Liver (tissue), 9 donors: ENCODE results near the gene TEX29. TPM values are rescaled to one million over a fixed set of nuclear protein-coding genes. Genes with fewer than 3 reads are reported as not detected.

Source experiments
- DNase-seq: peaks from one replicate; pipeline ENCODE4 v3.0.0-alpha.2; 2017; ENCODE audit warnings: low spot score
- H3K27ac ChIP-seq, 2 donors: one replicate each; pipeline ENCODE4 v1.7.0; 2013; ENCODE audit warnings: inconsistent platforms in 2 of 2, low read length in 2 of 2, control low read depth in 1 of 2, low read depth in 1 of 2, mild to moderate bottlenecking in 1 of 2
- H3K27me3 ChIP-seq, 4 donors: one replicate each; pipeline versions ENCODE4 v1.6.1 to v1.7.0; 2013; ENCODE audit warnings: low read length in 3 of 4, inconsistent platforms in 1 of 4, mild to moderate bottlenecking in 1 of 4, moderate library complexity in 1 of 4; ENCODE audit not compliant: control insufficient read depth in 4 of 4, insufficient read depth in 4 of 4
- H3K36me3 ChIP-seq, 4 donors: one replicate each; pipeline versions ENCODE4 v1.6.1 to v1.7.0; 2013; ENCODE audit warnings: low read length in 3 of 4, mild to moderate bottlenecking in 3 of 4, low read depth in 1 of 4, moderate library complexity in 1 of 4; ENCODE audit not compliant: control insufficient read depth in 4 of 4, insufficient read depth in 3 of 4
- H3K4me1 ChIP-seq, 4 donors: one replicate each; pipeline versions ENCODE4 v1.6.1 to v1.7.0; 2013; ENCODE audit warnings: low read length in 3 of 4, mild to moderate bottlenecking in 3 of 4, moderate library complexity in 1 of 4; ENCODE audit not compliant: control insufficient read depth in 4 of 4, insufficient read depth in 4 of 4
- H3K4me3 ChIP-seq, 3 donors: one replicate each; pipeline versions ENCODE4 v1.6.1 to v1.7.0; 2013; ENCODE audit warnings: low read length in 3 of 3, control low read depth in 1 of 3, low read depth in 1 of 3, mild to moderate bottlenecking in 1 of 3
- H3K9ac ChIP-seq, 2 donors: one replicate each; pipeline ENCODE4 v1.7.0; 2013; ENCODE audit warnings: low read length in 2 of 2, mild to moderate bottlenecking in 2 of 2, moderate library complexity in 2 of 2, control low read depth in 1 of 2, low read depth in 1 of 2
- H3K9me3 ChIP-seq, 4 donors: one replicate each; pipeline versions ENCODE4 v1.6.1 to v1.7.0; 2013; ENCODE audit warnings: low read length in 3 of 4; ENCODE audit not compliant: control insufficient read depth in 4 of 4
- EGR1 ChIP-seq, 2 donors: IDR thresholded peaks; 2 replicates each; pipeline ENCODE4 v1.6.1; 2016 to 2018; ENCODE audit warnings: antibody characterized with exemption in 2 of 2, low read depth in 2 of 2
- FOXA1 ChIP-seq: IDR thresholded peaks from 2 replicates; pipeline ENCODE4 v1.6.1; 2016; ENCODE audit warnings: antibody characterized with exemption
- FOXA2 ChIP-seq: IDR thresholded peaks from 2 replicates; pipeline ENCODE4 v1.6.1; 2016; ENCODE audit warnings: antibody characterized with exemption
- GABPA ChIP-seq, 2 donors: IDR thresholded peaks in 1 of 2; conservative IDR thresholded peaks in 1 of 2; 2 replicates each; pipeline ENCODE4 v1.6.1; 2016; ENCODE audit warnings: antibody characterized with exemption in 2 of 2, mild to moderate bottlenecking in 1 of 2, moderate library complexity in 1 of 2
- HNF4A ChIP-seq, 2 donors: conservative IDR thresholded peaks; 2 replicates each; pipeline ENCODE4 v1.6.1; 2016; ENCODE audit warnings: antibody characterized with exemption in 2 of 2, mild to moderate bottlenecking in 2 of 2
- HNF4G ChIP-seq: IDR thresholded peaks from 2 replicates; pipeline ENCODE4 v1.6.1; 2016; ENCODE audit warnings: antibody characterized with exemption
- JUND ChIP-seq, 2 donors: IDR thresholded peaks; 2 replicates each; pipeline ENCODE4 v1.6.1; 2016; ENCODE audit warnings: antibody characterized with exemption in 2 of 2
- NR2F2 ChIP-seq: IDR thresholded peaks from 2 replicates; pipeline ENCODE4 v1.6.1; 2016; ENCODE audit warnings: antibody characterized with exemption
- RAD21 ChIP-seq, 2 donors: IDR thresholded peaks; 2 replicates each; pipeline ENCODE4 v1.6.1; 2016; ENCODE audit warnings: antibody characterized with exemption in 2 of 2, mild to moderate bottlenecking in 2 of 2
- RXRA ChIP-seq, 2 donors: IDR thresholded peaks; 2 replicates each; pipeline ENCODE4 v1.6.1; 2017 to 2018; ENCODE audit warnings: antibody characterized with exemption in 2 of 2, mild to moderate bottlenecking in 1 of 2
- SP1 ChIP-seq: IDR thresholded peaks from 2 replicates; pipeline ENCODE4 v1.6.1; 2018; ENCODE audit warnings: antibody characterized with exemption, mild to moderate bottlenecking
- YY1 ChIP-seq: IDR thresholded peaks from 2 replicates; pipeline ENCODE4 v1.6.1; 2016; ENCODE audit warnings: antibody characterized with exemption, mild to moderate bottlenecking
- WGBS: extraction: QIAGEN DNeasy Blood & Tissue Kit; methylation state at CpG from one replicate; pipeline ENCODE4 v1.1.7; 2013; 5-methylcytosine and 5-hydroxymethylcytosine counted together
- polyA plus RNA-seq, 2 donors: library from polyadenylated mRNA; stranded (reverse) in 1 of 2; unstranded in 1 of 2; fragments of 200-250 nt in 1 of 2; fragments of >200 nt in 1 of 2; fragmentation: Nextera tagmentation in 1 of 2; extraction: Ambion mirVana in 1 of 2; gene quantifications; one replicate each; pipeline versions ENCODE4 v1.2.1 to v1.2.3, GENCODE V29; 2013 to 2015
- total RNA-seq, 2 donors: library from RNA; depleted of rRNA; stranded (reverse); fragments of >200 nt; gene quantifications; one replicate each; pipeline ENCODE4 v1.2.3, GENCODE V29; 2014
- TF ChIP-seq, protein P1 (sequence below): fragments of 150-350 bp; IDR thresholded peaks from 2 replicates; pipeline ENCODE4 v1.5.1; 2017; ENCODE audit warnings: improper control_type of control experiment, low read depth, low read length; ENCODE audit not compliant: missing input control
- TF ChIP-seq, protein P2 (sequence below): IDR thresholded peaks from 2 replicates; pipeline ENCODE4 v1.6.1; 2016; ENCODE audit warnings: antibody characterized with exemption
- TF ChIP-seq, protein P3 (sequence below): IDR thresholded peaks from 2 replicates; pipeline ENCODE4 v1.6.1; 2016; ENCODE audit warnings: antibody characterized with exemption
- TF ChIP-seq, protein P4 (sequence below): IDR thresholded peaks from 2 replicates; pipeline ENCODE4 v1.6.1; 2016; ENCODE audit warnings: antibody characterized with exemption
- TF ChIP-seq, protein P5 (sequence below): IDR thresholded peaks from 2 replicates; pipeline ENCODE4 v1.6.1; 2016; ENCODE audit warnings: antibody characterized with exemption, mild to moderate bottlenecking
- donor health status: healthy.
- donor health status: healthy.
- donor health status: healthy.
- donor health status: healthy.
- donor health status: healthy.

The TEX29 gene
- total and polyA plus RNA-seq, 4 donors = 0.17 TPM; not detected in 3

DNA sequence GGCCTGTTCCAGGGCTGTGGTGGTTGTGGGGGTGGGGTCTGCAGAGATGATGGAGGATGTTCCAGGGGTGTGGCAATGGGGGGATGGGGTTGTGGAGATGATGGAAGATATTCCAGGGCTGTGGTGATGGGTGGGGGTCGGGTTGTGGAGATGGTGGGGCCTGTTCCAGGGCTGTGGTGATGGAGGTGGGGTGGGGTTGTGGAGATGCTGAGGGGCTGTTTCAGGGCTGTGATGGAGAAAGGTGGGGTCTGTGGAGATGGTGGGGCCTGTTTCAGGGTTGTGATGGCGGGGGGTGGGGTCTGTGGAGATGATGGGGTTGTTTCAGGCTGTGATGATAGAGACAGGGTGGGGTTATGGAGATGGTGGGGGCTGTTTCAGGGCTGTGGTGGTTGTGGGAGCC lies 62.0 kb downstream of the TEX29 start:
- DNase-seq = peak; percentile 17

DNA sequence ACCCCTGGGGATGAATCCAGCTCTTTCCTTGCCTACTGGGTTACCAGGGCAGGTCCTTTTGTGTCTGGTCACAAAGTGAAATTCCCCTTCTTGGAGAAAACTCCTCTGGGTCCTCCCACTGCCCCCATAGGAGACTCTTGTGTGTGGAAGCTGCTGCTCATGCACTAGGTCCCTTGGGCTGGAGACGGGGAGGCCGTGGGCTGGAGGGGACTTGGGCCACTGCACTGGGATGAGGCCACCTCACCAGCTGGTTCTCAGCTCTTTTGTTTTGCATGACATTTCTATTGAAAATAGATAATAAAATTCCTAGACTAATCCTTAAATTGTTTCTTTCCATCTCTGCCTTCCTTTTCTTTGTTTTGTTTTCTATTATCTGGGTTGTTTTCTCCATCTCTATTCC lies 62.4 kb downstream of the TEX29 start:
- no peak overlapping the region for H3K9ac ChIP-seq
- 44% methylated on average over 2 of the region's 2 CpGs for WGBS
- no peaks in the 10 kb centered on the region for H3K4me1 ChIP-seq
- no peaks in the 10 kb centered on the region for H3K36me3 ChIP-seq
- H3K27ac ChIP-seq = no peak overlapping the region
- peaks cover 0 to 1% (median 0%) of the 10 kb centered on the region in 4 donors for H3K9me3 ChIP-seq
- peaks cover 0 to 5% (median 0%) of the 10 kb centered on the region in 4 donors for H3K27me3 ChIP-seq
- DNase-seq = peak; percentile 13
- no peak overlapping the region for H3K4me3 ChIP-seq
- TF ChIP-seq, protein P1, sequence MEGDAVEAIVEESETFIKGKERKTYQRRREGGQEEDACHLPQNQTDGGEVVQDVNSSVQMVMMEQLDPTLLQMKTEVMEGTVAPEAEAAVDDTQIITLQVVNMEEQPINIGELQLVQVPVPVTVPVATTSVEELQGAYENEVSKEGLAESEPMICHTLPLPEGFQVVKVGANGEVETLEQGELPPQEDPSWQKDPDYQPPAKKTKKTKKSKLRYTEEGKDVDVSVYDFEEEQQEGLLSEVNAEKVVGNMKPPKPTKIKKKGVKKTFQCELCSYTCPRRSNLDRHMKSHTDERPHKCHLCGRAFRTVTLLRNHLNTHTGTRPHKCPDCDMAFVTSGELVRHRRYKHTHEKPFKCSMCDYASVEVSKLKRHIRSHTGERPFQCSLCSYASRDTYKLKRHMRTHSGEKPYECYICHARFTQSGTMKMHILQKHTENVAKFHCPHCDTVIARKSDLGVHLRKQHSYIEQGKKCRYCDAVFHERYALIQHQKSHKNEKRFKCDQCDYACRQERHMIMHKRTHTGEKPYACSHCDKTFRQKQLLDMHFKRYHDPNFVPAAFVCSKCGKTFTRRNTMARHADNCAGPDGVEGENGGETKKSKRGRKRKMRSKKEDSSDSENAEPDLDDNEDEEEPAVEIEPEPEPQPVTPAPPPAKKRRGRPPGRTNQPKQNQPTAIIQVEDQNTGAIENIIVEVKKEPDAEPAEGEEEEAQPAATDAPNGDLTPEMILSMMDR = no peak
- TF ChIP-seq GABPA (IDR thresholded peaks at IDR 0.05 in 1 of 2, conservative IDR thresholded peaks at IDR 0.05 in 1 of 2) (no peak), HNF4G (no peak), HNF4A (conservative IDR thresholded peaks at IDR 0.05) (no peak), SP1 (no peak), JUND (IDR thresholded peaks at IDR 0.05) (no peak), EGR1 (IDR thresholded peaks at IDR 0.05; ENCODE audit: low read depth in 2 of 2) (no peak), YY1 (no peak), FOXA1 (no peak), FOXA2 (no peak), RXRA (IDR thresholded peaks at IDR 0.05) (no peak)
- TF ChIP-seq, protein P2, sequence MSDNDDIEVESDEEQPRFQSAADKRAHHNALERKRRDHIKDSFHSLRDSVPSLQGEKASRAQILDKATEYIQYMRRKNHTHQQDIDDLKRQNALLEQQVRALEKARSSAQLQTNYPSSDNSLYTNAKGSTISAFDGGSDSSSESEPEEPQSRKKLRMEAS = no peak
- TF ChIP-seq, protein P3, sequence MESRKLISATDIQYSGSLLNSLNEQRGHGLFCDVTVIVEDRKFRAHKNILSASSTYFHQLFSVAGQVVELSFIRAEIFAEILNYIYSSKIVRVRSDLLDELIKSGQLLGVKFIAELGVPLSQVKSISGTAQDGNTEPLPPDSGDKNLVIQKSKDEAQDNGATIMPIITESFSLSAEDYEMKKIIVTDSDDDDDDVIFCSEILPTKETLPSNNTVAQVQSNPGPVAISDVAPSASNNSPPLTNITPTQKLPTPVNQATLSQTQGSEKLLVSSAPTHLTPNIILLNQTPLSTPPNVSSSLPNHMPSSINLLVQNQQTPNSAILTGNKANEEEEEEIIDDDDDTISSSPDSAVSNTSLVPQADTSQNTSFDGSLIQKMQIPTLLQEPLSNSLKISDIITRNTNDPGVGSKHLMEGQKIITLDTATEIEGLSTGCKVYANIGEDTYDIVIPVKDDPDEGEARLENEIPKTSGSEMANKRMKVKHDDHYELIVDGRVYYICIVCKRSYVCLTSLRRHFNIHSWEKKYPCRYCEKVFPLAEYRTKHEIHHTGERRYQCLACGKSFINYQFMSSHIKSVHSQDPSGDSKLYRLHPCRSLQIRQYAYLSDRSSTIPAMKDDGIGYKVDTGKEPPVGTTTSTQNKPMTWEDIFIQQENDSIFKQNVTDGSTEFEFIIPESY = no peak
- TF ChIP-seq, protein P4, sequence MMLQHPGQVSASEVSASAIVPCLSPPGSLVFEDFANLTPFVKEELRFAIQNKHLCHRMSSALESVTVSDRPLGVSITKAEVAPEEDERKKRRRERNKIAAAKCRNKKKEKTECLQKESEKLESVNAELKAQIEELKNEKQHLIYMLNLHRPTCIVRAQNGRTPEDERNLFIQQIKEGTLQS = no peak

More for the DNA sequence above, 62.0 kb downstream of the TEX29 start:
- Histone ChIP-seq H3K36me3 (no peaks in the 10 kb centered on the region), H3K9me3 (peaks cover 0 to 1% (median 0%) of the 10 kb centered on the region in 4 donors), H3K27ac (no peak overlapping the region), H3K9ac (no peak overlapping the region), H3K4me3 (no peak overlapping the region), H3K4me1 (no peaks in the 10 kb centered on the region), H3K27me3 (peaks cover 0 to 5% (median 0%) of the 10 kb centered on the region in 4 donors)
- TF ChIP-seq, protein P3 = no peak
- TF ChIP-seq GABPA (IDR thresholded peaks at IDR 0.05 in 1 of 2, conservative IDR thresholded peaks at IDR 0.05 in 1 of 2) (no peak), RAD21 (IDR thresholded peaks at IDR 0.05) (no peak), HNF4A (conservative IDR thresholded peaks at IDR 0.05) (no peak), NR2F2 (no peak), RXRA (IDR thresholded peaks at IDR 0.05) (no peak), YY1 (no peak)
- TF ChIP-seq, protein P2 = no peak
- TF ChIP-seq, protein P5, sequence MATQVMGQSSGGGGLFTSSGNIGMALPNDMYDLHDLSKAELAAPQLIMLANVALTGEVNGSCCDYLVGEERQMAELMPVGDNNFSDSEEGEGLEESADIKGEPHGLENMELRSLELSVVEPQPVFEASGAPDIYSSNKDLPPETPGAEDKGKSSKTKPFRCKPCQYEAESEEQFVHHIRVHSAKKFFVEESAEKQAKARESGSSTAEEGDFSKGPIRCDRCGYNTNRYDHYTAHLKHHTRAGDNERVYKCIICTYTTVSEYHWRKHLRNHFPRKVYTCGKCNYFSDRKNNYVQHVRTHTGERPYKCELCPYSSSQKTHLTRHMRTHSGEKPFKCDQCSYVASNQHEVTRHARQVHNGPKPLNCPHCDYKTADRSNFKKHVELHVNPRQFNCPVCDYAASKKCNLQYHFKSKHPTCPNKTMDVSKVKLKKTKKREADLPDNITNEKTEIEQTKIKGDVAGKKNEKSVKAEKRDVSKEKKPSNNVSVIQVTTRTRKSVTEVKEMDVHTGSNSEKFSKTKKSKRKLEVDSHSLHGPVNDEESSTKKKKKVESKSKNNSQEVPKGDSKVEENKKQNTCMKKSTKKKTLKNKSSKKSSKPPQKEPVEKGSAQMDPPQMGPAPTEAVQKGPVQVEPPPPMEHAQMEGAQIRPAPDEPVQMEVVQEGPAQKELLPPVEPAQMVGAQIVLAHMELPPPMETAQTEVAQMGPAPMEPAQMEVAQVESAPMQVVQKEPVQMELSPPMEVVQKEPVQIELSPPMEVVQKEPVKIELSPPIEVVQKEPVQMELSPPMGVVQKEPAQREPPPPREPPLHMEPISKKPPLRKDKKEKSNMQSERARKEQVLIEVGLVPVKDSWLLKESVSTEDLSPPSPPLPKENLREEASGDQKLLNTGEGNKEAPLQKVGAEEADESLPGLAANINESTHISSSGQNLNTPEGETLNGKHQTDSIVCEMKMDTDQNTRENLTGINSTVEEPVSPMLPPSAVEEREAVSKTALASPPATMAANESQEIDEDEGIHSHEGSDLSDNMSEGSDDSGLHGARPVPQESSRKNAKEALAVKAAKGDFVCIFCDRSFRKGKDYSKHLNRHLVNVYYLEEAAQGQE = no peak
- TF ChIP-seq, protein P4 = no peak
- WGBS = 27% methylated on average over 2 of the region's 2 CpGs
